Body of pancreas (tissue), 2 donors: Measurements from ENCODE around the gene MTCH1. TPM values are rescaled to one million over a fixed set of nuclear protein-coding genes. Genes with fewer than 3 reads are reported as not detected.

Source experiments
- total RNA-seq, 2 donors: library from RNA; depleted of rRNA; stranded (reverse); fragments of >200 nt; gene quantifications; one replicate each; pipeline ENCODE4 v1.1.0, GENCODE V29; 2016

The MTCH1 gene
- total RNA-seq, 2 donors from 2014 or later = 152 to 198 TPM

Other genes with a start within 250 kb of the MTCH1 start
- gene CPNE5, start 146.8 kb downstream of the MTCH1 start, total RNA-seq = under 1 TPM in 1 of 2 donors, not detected in 1; 0.78 TPM
- 1 to 10 TPM; 5.9 to 6.5 TPM for gene PPIL1, start 111.4 kb downstream of the MTCH1 start, total RNA-seq
- 10 to 100 TPM; 16.5 to 25.7 TPM for gene C6orf89, start 100.2 kb downstream of the MTCH1 start, total RNA-seq
- 1 to 10 TPM in 1 of 2 donors, under 1 TPM in 1; 0.33 to 3.1 TPM for gene PI16, start 31.5 kb downstream of the MTCH1 start, total RNA-seq
- gene FGD2, start 19.5 kb upstream of the MTCH1 start, total RNA-seq = 10 to 100 TPM; 10.1 to 11.9 TPM
- 10 to 100 TPM in 1 of 2 donors, 1 to 10 TPM in 1; 7.3 to 10.6 TPM for gene PIM1, start 184.0 kb upstream of the MTCH1 start, total RNA-seq